HG03039 (cell line): ENCODE data around the gene EP400.

Experiments used
- ATAC-seq: cut with Tn5 transposase; IDR thresholded peaks from one replicate; pipeline ENCODE4 v1.9.1; 2021; ENCODE audit warnings: mild to moderate bottlenecking, moderate library complexity; ENCODE audit not compliant: unreplicated experiment

Gene EP400

GRCh38 chr12:132111654-132112304, 162.0 kb downstream of the EP400 start:
- no peak for ATAC-seq

GRCh38 chr12:132114667-132115066, 164.9 kb downstream of the EP400 start:
- no peak for ATAC-seq

GRCh38 chr12:132115500-132115899, 165.8 kb downstream of the EP400 start:
- ATAC-seq, result no peak

GRCh38 chr12:132116709-132117557, 167.2 kb downstream of the EP400 start:
- ATAC-seq, result no peak

GRCh38 chr12:132117558-132117875, 167.8 kb downstream of the EP400 start:
- ATAC-seq, result no peak

- no peak for ATAC-seq
Observed at GRCh38 chr12:132118876-132119275, 169.1 kb downstream of the EP400 start.

GRCh38 chr12:132121283-132121682, 171.5 kb downstream of the EP400 start:
- ATAC-seq, result no peak

GRCh38 chr12:132123970-132124765, 174.4 kb downstream of the EP400 start:
- ATAC-seq, result no peak

GRCh38 chr12:132124766-132125425, 175.2 kb downstream of the EP400 start:
- ATAC-seq, result no peak

- ATAC-seq, result no peak
Observed at GRCh38 chr12:132125736-132126135, 176.0 kb downstream of the EP400 start.

- no peak for ATAC-seq
Observed at GRCh38 chr12:132127041-132127440, 177.3 kb downstream of the EP400 start.

GRCh38 chr12:132129007-132129406, 179.3 kb downstream of the EP400 start:
- ATAC-seq, result no peak

GRCh38 chr12:132130690-132131089, 180.9 kb downstream of the EP400 start:
- no peak for ATAC-seq
